Thyroid gland (tissue), 4 donors: ENCODE results near the gene SVBP.

Experiments
- POLR2A ChIP-seq, 2 donors: fragments of 450-650 bp; IDR thresholded peaks; one replicate each; pipeline ENCODE4 v1.6.1; 2017; ENCODE audit warnings: antibody characterized with exemption in 2 of 2, mild to moderate bottlenecking in 2 of 2, moderate library complexity in 1 of 2
- TF ChIP-seq, protein P1 (sequence below), 6 experiments: fragments of 200-600 bp in 3 of 6; fragments of 450-650 bp in 3 of 6; sonication (generic) in 3 of 6; IDR thresholded peaks; one replicate each; pipeline ENCODE4 v1.5.1; 2016 to 2019; ENCODE audit warnings: antibody characterized with exemption in 6 of 6, mild to moderate bottlenecking in 2 of 6, inconsistent platforms in 1 of 6, moderate library complexity in 1 of 6

DNA sequence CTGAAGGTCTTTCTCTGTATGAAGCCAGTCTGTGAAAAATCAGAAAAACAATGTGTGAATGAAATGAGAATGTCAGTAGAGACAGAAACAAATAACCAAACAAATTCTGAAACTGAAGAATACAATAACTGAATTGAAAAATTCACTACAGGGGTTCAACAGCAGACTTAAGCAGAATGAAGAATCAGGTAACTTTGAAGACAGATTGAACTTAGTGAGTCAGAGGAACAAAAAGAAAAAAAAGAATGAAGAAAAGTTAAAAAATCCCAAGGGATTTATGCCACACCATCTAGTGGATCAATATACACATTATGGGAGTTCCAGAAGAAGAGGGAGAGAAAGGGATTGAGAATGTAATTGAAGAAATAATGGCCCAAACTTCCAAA is 43.8 kb upstream of the SVBP start:
- TF ChIP-seq, protein P1, sequence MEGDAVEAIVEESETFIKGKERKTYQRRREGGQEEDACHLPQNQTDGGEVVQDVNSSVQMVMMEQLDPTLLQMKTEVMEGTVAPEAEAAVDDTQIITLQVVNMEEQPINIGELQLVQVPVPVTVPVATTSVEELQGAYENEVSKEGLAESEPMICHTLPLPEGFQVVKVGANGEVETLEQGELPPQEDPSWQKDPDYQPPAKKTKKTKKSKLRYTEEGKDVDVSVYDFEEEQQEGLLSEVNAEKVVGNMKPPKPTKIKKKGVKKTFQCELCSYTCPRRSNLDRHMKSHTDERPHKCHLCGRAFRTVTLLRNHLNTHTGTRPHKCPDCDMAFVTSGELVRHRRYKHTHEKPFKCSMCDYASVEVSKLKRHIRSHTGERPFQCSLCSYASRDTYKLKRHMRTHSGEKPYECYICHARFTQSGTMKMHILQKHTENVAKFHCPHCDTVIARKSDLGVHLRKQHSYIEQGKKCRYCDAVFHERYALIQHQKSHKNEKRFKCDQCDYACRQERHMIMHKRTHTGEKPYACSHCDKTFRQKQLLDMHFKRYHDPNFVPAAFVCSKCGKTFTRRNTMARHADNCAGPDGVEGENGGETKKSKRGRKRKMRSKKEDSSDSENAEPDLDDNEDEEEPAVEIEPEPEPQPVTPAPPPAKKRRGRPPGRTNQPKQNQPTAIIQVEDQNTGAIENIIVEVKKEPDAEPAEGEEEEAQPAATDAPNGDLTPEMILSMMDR (IDR thresholded peaks at IDR 0.05), result no peak
- no peak for TF ChIP-seq POLR2A (IDR thresholded peaks at IDR 0.05)
